A204.1 (cell line): ENCODE data around the gene TEX261.

ENCODE experiments used
- FAIRE-seq: peaks from 2 replicates; lab custom pipeline; 2012; peaks lifted over from hg19 to GRCh38; lab: Jason Lieb, UNC

The TEX261 gene

DNA sequence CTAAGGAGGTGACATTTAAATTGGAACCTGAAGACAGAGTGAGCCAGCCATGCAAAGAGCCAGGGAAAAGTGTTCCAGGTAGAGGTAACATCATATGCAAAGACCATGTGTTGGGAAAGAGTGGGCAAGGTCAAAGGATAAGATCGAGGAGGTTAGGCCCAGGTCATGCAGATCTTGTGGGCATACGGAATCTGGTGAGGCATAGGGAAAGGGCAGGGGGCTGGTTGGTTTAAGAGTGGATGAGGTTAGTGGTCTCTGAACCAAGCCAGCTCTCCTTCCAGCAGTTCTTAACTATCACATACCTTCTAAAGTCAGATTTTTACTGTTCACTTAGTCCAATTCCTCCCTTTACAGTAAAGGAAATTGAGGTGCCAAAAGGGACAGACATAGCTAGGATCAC, 13.3 kb downstream of the TEX261 start:
- no peak for FAIRE-seq

DNA sequence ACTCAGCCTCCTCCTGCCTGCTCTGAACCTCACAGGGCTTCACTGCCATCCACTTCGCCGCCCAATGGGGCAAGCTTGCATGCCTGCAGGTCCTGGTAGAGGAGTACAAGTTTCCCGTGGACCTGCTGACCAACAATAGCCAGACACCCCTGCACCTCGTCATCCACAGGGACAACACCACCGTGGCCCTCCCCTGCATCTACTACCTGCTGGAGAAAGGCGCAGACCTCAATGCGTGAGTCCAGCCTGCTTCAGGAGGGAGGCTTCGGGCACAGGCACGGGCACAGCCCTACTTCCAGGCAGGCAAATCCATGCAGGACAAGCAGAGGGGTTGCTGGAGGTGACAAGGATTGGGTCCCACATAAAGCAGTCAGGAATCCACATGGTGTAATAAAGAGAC, 15.0 kb downstream of the TEX261 start:
- FAIRE-seq, result no peak

DNA sequence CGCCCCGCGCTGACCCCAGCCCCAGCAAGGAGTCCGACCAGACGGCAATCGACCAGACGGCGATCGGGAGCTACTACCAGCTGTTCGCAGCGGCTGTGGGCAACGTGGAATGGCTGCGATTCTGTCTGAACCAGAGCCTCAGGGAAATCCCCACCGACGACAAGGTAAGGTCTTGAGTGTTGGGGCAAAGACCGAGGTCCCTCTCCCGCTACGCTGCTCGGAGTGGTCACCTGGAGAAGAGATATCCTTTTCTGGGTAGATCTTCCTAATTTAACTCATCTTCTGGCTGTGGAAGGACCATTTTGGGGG, 15.5 kb downstream of the TEX261 start:
- no peak for FAIRE-seq

DNA sequence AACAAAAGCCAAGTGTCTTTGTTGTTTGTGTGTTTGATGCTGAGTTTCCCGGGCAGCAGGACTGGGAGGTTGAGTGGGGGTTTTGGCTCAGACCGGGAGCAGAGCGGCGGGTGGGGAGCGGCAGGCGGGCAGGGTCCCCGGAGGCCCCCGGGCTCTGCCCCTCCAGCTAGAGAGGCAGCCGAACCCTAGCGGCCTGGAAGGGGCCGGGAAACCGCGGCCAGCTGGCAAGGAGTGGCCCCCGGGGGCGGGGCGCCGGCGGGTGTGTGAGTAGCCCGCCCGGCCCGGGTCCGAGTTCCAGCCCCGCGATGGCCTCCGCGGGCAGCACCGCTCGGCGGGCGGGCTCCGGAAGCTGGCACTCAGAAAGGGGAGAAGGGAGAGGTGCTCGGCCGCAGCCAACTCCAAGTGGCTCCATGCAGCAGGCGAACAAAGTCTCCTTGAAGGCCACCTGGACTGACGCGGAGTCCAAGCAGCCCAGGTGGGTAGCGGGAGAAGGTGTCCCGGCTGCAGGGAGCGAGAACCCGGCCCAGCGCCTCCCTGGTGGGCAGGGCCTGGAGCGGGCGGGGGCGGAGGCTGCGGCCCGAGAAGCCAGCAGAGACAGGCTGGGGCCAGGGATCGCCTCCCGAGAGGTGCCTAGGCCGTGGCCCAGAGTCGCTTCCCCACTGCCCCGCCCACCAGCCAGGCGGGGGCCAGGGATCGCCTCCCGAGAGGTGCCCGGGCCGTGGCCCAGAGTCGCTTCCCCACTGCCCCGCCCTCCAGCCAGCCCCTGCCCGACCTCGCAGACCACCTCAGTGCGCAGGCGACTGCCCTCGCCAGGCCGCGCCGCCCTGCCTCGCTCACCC, 16.1 kb downstream of the TEX261 start, which contains the start of gene ANKRD53:
Gene ANKRD53, plus strand, starts transcription at position 290 of the 839 bp plus-strand sequence. Its CDS starts 16 bp downstream, at position 306.
- FAIRE-seq, result no peak

DNA sequence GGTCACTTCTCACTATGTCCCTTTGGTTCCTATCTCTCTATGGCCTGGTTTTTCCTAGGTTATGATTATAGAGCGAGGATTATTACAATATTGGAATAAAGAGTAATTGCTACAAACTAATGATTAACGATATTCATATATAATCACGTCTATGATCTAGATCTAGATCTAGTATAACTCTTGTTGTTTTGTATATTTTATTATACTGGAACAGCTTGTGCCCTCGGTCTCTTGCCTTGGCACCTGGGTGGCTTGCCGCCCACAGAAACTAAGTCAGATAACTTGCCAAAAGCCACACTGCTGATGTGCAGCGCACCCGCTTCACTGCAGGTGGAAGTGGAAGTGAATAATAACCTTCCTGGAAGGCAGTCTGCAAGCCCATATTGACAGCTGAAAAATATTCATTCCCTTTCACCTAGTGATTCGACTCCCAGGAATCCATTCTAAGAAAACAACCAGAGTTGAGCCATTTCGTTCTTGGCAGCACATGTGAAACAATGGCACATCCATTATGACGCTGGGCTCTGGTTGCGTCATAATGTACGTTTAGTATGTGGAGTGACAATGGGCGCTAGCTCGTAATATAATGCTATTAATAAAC, 17.0 kb downstream of the TEX261 start:
- FAIRE-seq, result no peak

DNA sequence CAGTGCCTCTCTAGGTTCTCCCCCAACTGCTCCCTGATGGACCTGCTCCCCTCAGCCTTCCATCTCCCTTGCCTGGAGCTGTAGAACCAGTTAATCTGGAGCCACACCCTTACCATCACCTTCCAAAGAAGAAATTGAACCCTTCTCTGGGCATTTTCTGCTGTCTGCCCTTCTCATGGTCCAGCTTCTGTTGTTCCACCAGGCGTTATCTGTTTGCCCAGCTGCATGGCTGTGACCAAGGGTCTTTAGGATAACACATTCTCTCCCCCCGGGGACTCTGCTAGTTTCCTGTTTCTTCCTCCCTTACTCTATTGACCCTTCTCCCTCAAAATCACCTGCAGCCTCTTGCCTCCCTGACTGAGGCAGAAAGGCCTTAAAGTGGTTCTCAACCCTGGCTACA, 19.4 kb downstream of the TEX261 start:
- FAIRE-seq, result no peak

DNA sequence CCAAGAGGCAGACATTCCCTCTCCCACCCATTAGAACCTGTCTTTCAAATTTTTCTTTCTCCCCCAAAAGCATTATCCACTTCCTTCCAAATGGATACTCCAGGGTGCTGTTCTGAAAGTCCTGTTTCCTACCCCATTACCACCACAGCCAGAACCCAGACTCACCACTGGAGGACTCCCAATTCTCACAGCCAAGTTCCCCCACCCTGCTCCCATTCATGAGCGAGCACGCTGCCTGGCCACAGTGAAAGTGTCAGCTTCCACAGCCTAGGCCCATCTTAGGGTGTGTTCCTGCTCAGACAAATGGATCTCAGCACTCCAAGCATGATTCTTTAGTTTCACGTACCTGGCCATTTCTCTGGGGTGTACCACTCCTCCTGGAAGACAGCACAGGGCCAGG, 20.1 kb downstream of the TEX261 start:
- FAIRE-seq, result no peak

DNA sequence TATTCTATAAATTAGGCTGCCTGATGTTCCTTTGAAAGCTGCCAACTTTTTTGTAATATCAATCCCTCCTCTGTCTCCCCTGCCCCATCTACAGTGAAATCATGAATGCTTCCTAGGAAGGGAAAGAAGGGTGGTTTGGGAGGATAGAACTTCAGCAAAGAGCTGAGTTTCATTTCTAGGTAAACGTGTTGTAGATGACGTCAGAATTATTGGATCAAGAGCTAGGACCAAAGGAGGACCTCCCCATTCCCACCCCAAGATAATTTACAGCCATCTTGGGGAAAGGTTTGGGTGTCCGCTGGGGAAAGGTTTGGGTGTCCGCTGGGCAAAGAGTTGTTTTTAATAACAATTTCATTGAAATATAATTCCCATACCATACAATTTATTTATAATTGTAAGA, 27.5 kb downstream of the TEX261 start:
- FAIRE-seq, result no peak

DNA sequence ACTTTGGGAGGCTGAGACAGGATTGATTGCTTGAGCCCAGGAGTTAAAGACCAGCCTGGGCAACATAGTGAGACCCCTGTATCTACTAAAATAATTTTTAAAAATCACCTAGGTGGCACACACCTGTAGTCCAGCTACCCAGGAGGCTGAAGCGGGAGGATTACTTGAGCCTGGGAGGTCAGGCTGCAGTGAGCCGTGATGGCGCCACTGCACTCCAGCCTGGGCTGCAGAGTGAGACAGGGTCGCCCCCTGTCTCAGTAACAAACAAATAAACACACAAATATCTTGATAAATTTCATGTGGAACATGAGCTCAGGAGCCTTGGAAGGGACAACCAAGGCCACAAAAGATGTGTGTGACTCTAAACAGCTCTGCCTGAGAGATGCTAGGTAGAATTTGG, 28.0 kb downstream of the TEX261 start:
- FAIRE-seq, result no peak

DNA sequence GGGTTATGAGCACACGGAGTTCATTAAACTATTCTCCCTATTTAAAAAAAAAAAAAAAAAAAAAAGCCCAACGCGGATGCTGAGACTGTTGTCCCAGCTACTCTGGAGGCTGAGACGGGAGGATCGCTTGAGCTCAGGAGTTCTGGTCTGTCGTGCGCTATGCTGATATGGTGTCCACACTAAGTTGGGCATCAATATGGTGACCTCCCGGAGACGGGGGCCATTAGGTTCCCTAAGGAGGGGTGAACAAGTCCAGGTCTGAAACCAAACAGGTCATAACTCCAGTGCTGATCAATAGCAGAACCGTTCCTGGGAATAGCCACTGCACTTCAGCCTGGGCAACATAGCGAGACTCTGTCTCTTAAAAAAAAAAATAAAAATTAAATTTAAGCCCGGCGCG, 29.2 kb downstream of the TEX261 start:
- no peak for FAIRE-seq

DNA sequence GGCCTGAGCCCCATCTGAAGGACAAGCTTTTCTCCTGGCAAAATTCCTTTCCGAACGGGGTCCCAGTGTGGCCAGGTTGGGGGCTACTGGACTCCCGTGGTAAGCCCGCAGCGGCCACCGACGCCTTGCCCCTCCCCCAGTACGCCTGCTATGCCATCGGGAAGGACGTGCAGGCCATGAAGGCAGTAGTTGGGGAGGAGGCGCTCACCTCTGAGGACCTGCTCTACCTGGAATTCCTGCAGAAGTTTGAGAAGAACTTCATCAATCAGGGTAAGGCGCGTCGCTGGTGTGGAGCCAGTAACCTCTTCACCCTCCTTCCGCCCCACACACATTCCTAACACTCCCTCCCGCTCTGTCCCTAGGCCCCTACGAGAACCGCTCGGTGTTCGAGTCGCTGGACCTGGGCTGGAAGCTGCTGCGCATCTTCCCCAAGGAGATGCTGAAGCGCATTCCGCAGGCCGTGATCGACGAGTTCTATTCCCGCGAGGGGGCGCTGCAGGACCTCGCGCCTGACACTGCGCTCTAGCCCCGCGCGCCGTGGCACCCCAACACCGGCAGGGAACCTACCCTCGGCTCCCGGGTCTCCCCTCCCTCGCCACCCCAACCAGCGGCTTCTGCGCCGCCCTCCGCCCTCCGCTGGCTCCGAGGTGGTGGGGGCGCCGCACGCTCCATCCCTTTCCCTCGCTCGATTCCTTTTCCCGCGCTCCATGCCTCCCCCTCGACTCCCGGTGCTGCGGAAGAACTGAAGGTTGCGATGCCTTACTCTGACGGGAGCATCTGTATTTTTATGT, 29.9 kb downstream of the TEX261 start:
- no peak for FAIRE-seq

DNA sequence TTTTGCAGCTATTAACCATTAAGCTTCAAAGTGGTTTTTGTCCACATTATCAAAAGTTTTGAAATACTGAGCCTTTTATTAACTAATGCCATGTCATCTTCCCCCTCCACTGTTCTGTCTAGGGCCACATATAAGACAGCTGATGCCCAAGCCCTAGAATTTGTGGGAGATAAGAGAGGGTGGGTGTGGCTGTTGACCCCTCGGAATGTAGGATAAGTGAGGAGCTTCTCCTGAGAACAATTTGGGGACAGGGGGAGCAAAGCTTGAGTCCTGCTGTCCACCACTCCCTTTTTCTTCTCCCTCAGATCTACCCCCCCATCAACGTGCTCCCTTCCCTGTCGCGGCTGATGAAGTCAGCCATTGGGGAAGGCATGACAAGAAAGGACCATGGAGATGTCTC, 30.5 kb downstream of the TEX261 start:
- no peak for FAIRE-seq

DNA sequence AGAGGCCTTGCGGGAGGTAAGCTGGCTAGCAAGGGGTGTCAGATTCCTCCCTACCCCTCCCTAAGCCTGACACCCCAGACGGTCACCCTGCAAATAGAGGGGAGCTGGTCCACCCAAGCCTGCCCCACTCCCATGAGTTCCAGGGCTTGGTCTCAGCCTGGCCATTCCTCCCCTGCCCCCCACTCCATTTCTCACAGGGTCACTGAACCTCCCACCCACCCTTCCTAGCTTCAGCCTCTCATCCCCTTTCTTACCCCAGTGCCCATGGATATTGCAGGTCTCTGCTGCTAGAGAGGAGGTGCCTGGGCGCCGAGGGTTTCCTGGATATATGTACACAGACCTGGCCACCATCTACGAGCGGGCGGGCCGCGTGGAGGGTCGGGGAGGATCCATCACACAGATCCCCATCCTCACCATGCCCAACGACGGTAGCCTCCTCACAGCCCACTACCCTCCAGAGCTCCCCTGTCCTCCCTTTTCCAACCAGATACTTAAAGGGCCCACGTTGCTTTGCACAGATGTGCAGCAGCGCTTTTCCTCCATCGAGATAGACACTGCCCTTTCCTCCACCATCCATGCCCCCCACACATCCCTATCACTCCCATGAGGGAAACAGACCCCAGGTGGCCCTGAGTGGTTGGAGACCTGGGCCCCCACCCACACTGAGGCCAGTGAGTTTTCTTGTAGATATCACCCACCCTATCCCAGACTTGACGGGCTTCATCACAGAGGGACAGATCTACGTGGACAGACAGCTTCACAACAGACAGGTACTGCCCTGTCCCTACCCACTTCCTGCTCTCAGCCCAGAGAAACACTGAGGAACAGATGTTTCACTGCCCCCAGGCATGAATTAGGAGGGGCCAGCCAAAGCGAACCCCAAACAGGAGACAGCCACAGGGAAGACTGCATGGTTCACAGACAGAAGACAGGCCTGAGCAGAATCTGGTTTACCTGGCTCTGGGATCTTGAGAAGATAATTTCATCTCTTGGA, 31.5 kb downstream of the TEX261 start:
- no peak for FAIRE-seq

DNA sequence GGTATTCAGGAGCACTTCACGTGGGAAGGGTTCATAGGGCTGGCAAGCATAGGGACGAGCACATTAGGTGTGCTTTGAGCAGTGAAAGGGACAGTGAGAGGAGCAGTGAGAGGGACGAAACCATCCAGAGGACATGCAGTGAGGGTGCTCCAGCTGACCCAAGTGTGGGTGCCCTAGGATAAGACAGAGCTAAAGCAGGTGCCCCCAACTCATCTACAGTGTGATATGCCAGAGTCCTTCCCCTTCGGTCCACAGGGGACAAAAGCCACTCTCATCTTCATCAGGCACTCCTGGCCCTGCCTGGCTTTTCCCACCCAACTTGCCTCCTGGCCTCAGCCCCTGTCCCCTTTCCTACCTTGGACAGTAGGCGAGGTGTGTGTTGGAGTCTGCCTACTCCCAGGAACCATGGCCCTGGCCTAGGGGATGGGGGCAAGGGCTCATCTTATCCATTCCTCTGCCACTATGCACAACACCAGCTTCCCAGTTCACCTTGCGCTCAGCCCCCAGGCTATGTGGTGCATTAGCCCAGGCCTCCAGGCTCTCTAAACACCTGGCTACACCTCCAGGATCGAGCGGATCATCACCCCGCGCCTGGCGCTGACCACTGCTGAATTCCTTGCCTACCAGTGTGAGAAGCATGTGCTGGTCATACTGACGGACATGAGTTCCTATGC, 32.3 kb downstream of the TEX261 start:
- no peak for FAIRE-seq

DNA sequence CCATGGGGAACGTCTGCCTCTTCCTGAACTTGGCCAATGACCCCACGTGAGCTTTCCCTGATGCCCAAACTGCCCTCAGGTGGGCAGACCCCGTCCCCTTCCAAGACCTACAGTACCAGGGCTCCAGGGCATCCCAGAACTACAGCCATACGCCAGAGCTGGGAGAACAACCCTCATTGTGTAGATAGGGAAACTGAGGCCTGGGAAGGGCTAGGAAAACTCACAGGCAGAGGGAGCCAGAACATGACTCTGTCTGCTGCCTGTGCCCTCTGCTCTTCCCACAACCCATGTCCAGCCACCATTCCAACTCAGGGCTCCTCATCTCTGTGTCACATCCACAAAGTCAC, 33.1 kb downstream of the TEX261 start:
- FAIRE-seq, result no peak

DNA sequence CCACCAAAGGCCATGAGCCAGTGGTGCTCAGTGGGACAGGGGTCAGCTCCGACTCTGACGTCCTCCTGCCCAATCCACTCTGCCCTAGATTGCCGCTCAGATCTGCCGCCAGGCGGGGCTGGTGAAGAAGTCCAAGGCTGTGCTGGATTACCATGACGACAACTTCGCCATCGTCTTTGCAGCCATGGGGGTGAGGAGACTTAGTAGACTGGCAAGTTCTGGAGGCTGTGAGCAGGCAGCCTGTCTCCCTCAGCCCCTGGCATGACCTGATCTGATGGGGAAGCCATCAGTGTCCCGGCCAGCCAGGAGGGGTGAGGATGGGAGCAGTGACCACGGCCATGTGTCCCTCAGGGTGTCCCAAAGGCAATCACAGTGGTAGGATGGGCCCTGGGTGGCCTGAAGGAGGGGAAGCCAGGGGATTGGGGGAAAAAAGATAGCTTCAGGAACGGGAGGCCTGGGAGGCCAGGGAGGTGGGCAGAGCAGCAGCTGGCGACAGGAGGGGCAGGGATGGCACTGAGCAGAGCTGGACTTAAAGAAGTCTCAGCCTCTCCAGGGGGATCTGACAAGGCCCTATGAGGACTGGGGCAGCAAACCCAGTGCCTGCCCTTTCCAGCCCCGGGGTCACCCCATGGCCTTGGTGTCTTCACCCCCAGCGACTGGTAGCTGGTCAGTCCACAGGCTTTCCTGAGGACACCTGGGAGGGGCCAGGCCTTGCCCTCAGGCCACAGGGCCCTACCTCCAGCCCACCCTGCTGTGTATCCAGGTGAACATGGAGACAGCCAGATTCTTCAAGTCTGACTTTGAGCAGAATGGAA, 33.6 kb downstream of the TEX261 start:
- no peak for FAIRE-seq

DNA sequence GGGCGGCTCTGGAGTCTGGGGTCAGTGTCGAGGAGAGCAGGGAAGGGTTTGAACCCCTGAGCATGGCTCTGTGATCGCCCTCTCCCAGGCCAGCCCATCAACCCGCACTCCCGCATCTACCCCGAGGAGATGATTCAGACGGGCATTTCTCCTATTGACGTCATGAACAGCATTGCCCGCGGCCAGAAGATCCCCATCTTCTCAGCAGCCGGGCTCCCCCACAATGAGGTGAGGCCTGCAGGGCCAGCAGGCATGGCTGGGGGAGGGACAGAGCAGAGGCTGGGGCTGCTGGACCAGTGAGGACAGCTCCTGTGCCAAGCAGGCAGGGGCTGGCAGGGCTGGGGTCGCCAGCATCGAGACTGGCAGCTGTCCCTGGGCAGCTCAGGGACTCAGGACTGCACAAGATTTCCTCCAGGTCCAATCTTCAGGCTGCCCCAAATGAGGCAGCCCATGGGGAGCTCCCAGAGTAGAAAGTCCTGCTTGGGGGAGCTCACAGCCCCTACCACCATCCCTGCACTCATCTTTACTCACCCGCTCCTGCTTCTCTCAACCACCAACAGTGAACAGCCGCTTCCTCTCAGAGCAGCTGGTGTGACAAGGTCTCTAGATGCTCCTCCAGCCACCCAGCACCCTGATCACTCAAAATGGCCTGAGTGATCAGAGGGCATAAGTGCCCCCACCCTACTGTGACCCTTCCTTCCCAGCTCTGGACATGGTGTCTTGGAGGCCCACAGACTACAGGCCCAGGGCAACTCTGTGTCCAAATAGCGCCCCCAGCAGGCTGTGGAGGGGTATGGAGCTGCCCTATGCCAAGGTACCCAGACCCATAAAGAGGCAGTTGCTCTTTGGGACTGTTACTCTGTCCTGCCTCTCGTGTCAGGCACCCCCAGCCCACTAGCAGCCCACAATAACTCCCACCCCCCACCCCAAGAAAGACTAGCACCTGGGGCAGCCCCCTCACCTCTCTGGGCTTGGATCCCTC, 34.5 kb downstream of the TEX261 start:
- FAIRE-seq, result no peak

DNA sequence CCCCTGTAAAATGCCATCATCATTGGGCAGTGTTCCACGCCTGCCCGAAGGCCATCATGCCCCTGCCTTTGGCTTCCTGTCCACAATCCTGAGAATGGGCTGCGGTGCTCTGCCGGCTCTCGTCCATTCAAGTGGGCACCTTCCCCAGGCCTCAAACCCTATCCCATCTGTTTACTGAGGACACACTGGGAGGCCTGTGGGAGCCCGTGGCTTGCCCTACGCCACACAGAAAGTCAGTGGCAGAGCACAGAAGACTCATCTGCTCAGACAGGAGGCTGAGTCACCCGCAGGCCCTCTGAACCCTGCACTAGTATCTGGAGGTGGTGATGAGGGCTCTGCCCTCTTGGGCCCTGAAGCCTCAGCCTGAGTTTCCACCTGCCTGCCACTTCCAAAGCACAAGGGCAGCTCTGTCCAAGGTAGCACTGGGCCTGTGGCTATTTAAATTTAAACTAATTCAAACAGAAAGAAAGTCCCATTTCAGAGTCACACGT, 35.4 kb downstream of the TEX261 start:
- no peak for FAIRE-seq

DNA sequence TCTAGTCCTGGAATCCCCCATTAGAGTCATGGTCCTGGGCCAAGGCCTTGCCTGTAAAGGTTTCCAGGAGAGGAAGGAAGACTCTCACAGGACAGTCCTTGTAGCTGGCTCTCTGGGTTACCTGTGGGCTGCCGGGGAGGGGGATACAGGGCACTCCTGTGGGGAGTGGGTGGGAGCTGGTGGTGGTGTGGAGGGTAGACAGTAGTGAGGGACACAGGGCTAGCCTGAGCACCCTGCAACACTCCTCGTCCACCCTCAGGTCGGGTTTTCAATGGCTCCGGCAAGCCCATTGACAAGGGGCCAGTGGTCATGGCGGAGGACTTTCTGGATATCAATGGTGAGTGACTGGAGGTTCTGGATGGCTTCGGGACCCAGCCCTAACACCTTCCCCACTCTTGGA, 35.9 kb downstream of the TEX261 start:
- no peak for FAIRE-seq
